ENCODE data around the gene UCN2. TPM values are rescaled to one million over a fixed set of nuclear protein-coding genes. Genes with fewer than 3 reads are reported as not detected.
"Not testable (repeated sequence)": the region's sequence is repeated elsewhere in the genome, so short reads cannot be mapped to it uniquely, and the experiment has no call there.

Gene UCN2
- total and polyA plus RNA-seq, 2 experiments from 2014 or later: 0.30 to 1.5 TPM

DNA sequence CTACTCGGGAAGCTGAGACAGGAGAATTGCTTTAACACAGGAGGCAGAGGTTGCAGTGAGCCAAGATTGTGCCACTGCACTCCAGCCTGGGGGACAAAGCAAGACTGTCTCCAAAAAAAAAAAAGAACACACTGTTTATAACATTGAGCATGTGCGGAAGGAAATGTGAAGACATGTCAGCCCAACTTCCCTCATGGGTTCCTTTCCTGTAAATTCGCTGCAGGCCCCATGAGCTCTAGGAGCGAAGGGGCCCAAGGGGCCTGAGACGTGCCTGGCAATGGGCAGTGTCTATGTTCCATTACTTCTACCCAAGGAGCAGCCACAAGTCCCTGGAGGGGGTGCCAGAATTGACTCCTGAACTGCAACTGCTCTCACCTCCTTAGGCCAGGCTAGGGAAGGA is 10.2 kb downstream of the UCN2 start:
- Histone ChIP-seq H3K27me3 (no peaks in the 10 kb centered on the region), H3K4me2 (no peak overlapping the region), H2AFZ (no peak overlapping the region), H3K79me2 (peaks cover 13% of the 10 kb centered on the region), H3K4me1 (ENCODE audit: insufficient read depth) (peaks cover 14% of the 10 kb centered on the region), H3K27ac (no peak overlapping the region), H3K4me3 (no peak overlapping the region), H3K9me2 (replicated peaks; ENCODE audit: insufficient read depth) (no peaks in the 10 kb centered on the region), H4K20me1 (ENCODE audit: insufficient read depth, poor library complexity, severe bottlenecking) (no peaks in the 10 kb centered on the region), H3K9me3 (ENCODE audit: low read depth) (no peaks in the 10 kb centered on the region), H3K36me3 (replicated peaks; ENCODE audit: insufficient read depth, low read depth) (no peaks in the 10 kb centered on the region)
- WGBS (ENCODE audit: low lambda C conversion rate, missing lambda C conversion rate): 97% methylated on average over 5 of the region's 5 CpGs
- TF ChIP-seq, protein P1, sequence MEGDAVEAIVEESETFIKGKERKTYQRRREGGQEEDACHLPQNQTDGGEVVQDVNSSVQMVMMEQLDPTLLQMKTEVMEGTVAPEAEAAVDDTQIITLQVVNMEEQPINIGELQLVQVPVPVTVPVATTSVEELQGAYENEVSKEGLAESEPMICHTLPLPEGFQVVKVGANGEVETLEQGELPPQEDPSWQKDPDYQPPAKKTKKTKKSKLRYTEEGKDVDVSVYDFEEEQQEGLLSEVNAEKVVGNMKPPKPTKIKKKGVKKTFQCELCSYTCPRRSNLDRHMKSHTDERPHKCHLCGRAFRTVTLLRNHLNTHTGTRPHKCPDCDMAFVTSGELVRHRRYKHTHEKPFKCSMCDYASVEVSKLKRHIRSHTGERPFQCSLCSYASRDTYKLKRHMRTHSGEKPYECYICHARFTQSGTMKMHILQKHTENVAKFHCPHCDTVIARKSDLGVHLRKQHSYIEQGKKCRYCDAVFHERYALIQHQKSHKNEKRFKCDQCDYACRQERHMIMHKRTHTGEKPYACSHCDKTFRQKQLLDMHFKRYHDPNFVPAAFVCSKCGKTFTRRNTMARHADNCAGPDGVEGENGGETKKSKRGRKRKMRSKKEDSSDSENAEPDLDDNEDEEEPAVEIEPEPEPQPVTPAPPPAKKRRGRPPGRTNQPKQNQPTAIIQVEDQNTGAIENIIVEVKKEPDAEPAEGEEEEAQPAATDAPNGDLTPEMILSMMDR (IDR thresholded peaks at IDR 0.05; ENCODE audit: poor library complexity): no peak
- TF ChIP-seq EZH2phosphoT487 (IDR thresholded peaks at IDR 0.05; ENCODE audit: low read depth, severe bottlenecking, unreplicated experiment) (no peak), EZH2 (IDR thresholded peaks at IDR 0.05; ENCODE audit: borderline replicate concordance) (no peak)
- no peak for DNase-seq (ENCODE audit: low spot score)

DNA sequence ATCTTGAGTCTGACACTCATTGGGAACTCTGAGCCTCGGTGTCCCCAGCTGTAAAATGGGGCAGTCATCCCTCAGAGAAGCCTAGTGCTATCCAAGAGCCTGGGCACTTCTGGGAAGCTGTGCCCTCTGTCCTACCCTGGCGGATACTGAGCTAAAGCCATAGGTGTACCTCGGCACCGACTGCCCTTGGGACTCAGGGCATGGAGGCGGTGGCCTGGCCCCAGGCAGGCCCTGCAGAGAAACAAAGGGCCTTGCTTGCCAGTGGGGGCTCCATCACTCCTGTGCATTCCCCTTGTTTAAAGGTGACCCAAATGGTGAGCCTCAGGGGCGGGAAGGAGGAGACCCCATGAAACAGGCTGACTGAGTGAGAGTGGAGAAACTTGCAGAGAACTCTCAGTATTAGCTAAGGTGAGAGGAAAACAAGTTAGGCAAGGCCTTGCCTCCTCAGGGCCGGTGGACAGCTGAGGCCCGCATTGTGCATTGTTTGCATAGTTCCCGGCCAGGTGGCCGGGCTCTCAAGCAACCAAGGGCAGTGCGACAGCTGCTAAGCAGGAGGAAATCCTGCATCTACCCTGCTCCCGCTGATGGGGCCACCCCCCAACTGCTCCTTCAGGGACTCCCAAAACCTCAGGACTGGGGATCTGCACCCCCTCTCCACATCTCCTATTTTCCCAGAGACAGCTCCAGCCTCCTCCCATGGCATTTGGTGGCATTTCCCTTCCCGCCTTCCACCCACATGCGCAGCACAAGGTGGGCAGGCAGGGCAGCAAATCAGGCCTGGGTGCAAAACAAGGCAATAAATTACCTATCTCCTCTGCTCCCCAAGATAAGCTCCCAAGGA is 11.2 kb downstream of the UCN2 start:
- Histone ChIP-seq H3K27ac (peak overlapping the region; percentile 70), H3K79me2 (peaks cover 13% of the 10 kb centered on the region), H3K27me3 (no peaks in the 10 kb centered on the region), H3K4me3 (no peak overlapping the region), H3K36me3 (replicated peaks; ENCODE audit: insufficient read depth, low read depth) (no peaks in the 10 kb centered on the region), H4K20me1 (ENCODE audit: insufficient read depth, poor library complexity, severe bottlenecking) (no peaks in the 10 kb centered on the region), H2AFZ (no peak overlapping the region), H3K9me2 (replicated peaks; ENCODE audit: insufficient read depth) (no peaks in the 10 kb centered on the region), H3K4me1 (ENCODE audit: insufficient read depth) (peaks cover 14% of the 10 kb centered on the region), H3K9me3 (ENCODE audit: low read depth) (no peaks in the 10 kb centered on the region), H3K4me2 (peak overlapping the region; percentile 40)
- peak; percentile 58 for DNase-seq (ENCODE audit: low spot score)
- TF ChIP-seq EZH2 (IDR thresholded peaks at IDR 0.05; ENCODE audit: borderline replicate concordance) (no peak), EZH2phosphoT487 (IDR thresholded peaks at IDR 0.05; ENCODE audit: low read depth, severe bottlenecking, unreplicated experiment) (no peak)
- TF ChIP-seq, protein P1 (IDR thresholded peaks at IDR 0.05; ENCODE audit: poor library complexity): no peak
- 68% methylated on average over 14 of the region's 14 CpGs for WGBS (ENCODE audit: low lambda C conversion rate, missing lambda C conversion rate)

DNA sequence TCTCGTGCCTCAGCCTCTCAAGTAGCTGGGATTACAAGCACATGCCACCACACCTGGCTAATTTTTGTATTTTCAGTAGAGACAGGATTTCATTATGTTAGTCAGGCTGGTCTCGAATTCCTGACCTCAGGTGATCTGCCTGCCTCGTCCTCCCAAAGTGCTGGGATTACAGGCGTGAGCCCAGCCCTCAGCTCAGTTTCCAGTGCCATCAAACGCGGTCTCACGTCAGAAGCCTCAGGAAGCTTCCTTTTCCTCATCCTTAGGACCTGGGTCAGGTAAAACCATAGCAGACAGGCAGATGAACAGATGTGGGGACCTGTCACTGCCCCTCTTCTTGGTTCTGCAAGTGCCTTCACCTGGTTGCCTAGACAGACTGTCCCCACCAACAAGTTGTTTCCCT is 11.9 kb downstream of the UCN2 start:
- Histone ChIP-seq H3K4me1 (ENCODE audit: insufficient read depth) (peaks cover 14% of the 10 kb centered on the region), H3K79me2 (peaks cover 13% of the 10 kb centered on the region), H3K27ac (peak overlapping the region; percentile 70)
- H4K20me1 ChIP-seq (ENCODE audit: insufficient read depth, poor library complexity, severe bottlenecking); H3K9me2 ChIP-seq (replicated peaks; ENCODE audit: insufficient read depth); H3K9me3 ChIP-seq (ENCODE audit: low read depth); H2AFZ ChIP-seq; H3K36me3 ChIP-seq (replicated peaks; ENCODE audit: insufficient read depth, low read depth); H3K4me3 ChIP-seq; DNase-seq (ENCODE audit: low spot score); H3K27me3 ChIP-seq; H3K4me2 ChIP-seq: not testable (repeated sequence)
- WGBS (ENCODE audit: low lambda C conversion rate, missing lambda C conversion rate): 98% methylated on average over 7 of the region's 7 CpGs

Data from hepatocyte (in vitro differentiated cells).